Retinal pigment epithelial cell (primary cell): ENCODE results near the gene LRP5.

ENCODE experiments used
- DNase-seq: peaks from one replicate; pipeline ENCODE4 v3.0.0-alpha.2; 2010; ENCODE audit warnings: low read depth
- H3K4me3 ChIP-seq: 2 replicates; pipeline ENCODE4 v1.5.1; 2011; ENCODE audit warnings: mild to moderate bottlenecking, low read length, control low read depth, moderate library complexity
- CTCF ChIP-seq: conservative IDR thresholded peaks from 2 replicates; pipeline ENCODE4 v1.5.1; 2011; ENCODE audit warnings: low read depth, low read length, control low read depth, inconsistent platforms

Gene LRP5

DNA sequence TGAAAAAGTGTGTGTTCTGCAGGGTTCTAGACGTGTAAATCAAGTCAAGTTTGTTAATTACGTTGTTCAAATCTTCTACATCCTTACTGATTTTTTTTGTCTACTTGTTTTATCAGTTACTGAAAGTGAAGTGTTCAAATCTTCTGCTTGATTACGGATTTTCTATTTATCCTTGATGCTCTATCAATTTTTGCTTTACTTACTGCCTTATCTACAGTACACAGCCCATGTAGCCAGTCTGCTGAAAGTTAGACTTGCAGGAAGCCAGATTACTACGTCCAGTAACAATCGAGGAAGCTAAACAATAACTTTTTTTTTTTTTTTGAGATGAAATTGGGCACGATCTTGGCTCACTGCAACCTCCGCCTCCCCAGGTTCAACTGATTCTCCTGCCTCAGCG is 25.0 kb upstream of the LRP5 start:
- no peak for DNase-seq
- no peak for TF ChIP-seq CTCF
- no peak overlapping the region for H3K4me3 ChIP-seq

- H3K4me3 ChIP-seq: no peak overlapping the region
- no peak for TF ChIP-seq CTCF
Measured at GRCh38 chr11:68289456-68289855, 22.9 kb upstream of the LRP5 start.

DNA sequence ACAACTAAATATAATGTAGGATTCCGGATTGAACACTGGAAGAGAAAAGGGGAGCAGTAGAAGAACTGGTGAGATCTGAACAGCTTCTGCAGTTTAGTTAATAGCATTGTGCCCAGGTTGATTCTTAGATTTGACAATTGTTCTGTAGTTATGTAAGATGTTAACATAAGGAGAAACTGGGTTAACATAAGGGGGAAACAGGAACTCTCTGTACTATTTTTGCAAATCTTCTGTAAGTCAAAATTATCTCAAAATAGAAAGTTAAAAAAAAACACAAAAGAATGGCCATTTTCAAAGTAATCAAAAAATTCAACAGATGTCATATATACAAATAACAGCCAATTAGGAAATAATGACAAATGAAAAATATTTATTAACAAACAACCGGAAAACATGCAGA is 18.7 kb upstream of the LRP5 start:
- H3K4me3 ChIP-seq: no peak overlapping the region
- no peak for DNase-seq
- no peak for TF ChIP-seq CTCF

More at GRCh38 chr11:68289456-68289855, 22.9 kb upstream of the LRP5 start:
- no peak for DNase-seq

DNA sequence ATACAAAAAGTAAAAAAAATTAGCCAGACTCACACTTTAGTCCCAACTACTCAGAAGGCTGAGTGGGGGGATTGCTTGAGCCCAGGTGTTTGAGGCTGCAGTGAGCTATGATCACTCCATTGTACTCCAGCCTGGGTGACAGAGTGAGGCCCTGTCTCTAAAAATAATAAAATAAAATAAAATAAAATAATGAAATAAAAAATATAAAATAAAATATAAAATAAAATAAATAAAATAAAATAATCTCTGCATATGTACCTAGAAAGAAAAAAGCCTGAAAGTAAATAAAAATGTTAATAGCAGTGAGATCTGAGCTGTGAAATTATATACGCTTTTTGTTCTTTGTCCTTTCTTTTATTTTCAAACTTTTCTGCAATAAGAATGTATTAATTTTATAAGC is 17.1 kb upstream of the LRP5 start:
- no peak for DNase-seq
- no peak for TF ChIP-seq CTCF
- H3K4me3 ChIP-seq: no peak overlapping the region

GRCh38 chr11:68295940-68296339 is 16.5 kb upstream of the LRP5 start:
- H3K4me3 ChIP-seq: no peak overlapping the region
- no peak for DNase-seq
- no peak for TF ChIP-seq CTCF

DNA sequence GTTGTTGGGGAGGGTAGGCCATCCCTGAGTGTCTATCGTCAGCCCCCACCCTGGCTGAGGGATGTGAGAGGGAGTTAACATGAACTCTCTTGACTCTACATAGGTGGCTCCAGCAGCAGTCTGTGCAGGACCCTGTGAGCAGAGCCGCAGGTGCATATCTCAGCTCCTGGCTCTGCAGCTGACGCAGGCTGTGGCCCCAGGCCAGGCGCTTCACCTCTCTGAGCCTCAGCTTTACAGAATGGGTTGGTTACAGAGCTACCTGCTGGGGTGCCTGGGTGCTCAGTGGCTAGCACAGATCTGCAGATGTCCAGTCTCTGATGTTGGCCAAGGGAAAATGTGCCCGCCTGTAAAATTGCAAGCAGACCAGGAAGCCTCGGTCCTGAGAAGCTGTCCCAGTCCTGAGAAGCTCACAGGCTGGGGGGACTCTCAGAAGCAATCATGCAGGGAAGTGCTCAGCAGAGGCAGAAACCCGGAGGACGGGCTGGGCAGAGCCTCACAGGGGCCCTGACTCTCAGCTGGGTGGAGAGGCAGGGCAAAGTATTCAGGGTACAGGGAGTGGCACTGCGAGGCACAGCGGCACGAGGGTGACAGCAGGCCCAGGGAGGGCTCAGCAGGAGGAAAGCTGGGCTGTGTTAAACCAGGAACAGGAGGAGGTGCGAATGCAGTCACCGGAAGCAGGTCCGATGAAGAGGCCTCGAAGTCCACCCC is 15.9 kb upstream of the LRP5 start:
- no peak for DNase-seq
- no peak for TF ChIP-seq CTCF
- H3K4me3 ChIP-seq: no peak overlapping the region

DNA sequence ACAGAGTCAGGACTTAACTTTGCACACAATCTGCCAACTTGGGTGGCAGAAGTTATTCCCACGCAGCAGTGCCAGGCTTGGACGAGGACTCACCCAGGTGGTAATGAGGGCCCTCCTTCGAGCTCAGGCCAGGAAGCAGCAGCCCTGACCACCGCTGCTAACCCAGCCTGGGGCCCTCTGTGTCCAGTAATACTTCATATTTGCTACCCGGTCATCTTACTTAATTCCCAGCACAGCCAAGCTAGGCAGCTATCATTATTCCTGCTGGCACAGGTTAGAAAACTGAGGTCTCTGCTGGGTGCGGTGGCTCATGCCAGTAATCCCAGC is 15.4 kb upstream of the LRP5 start:
- H3K4me3 ChIP-seq: no peak overlapping the region
- no peak for DNase-seq
- TF ChIP-seq CTCF: no peak
